Mononuclear cell (primary cell): Measurements from ENCODE around the gene ZC3H7A. TPM values are rescaled to one million over a fixed set of nuclear protein-coding genes. Genes with fewer than 3 reads are reported as not detected.
"Not testable (repeated sequence)": the region's sequence is repeated elsewhere in the genome, so short reads cannot be mapped to it uniquely, and the experiment has no call there.

ENCODE experiments used
- H3K27me3 ChIP-seq: 2 replicates; pipeline ENCODE4 v1.6.0; 2011; ENCODE audit warnings: low read length, control low read depth; ENCODE audit not compliant: insufficient read depth
- H3K4me1 ChIP-seq: 2 replicates; pipeline ENCODE4 v1.5.1; 2011; ENCODE audit warnings: mild to moderate bottlenecking, low read length, control low read depth; ENCODE audit not compliant: insufficient read depth
- H3K4me3 ChIP-seq: 2 replicates; pipeline ENCODE4 v1.5.1; 2011; ENCODE audit warnings: mild to moderate bottlenecking, low read length, moderate library complexity
- H3K9me3 ChIP-seq: 2 replicates; pipeline ENCODE4 v1.5.1; 2011; ENCODE audit warnings: low read depth, mild to moderate bottlenecking, control low read depth, low read length
- total RNA-seq: library from RNA; depleted of rRNA; stranded (reverse); fragments of >200 nt; gene quantifications from one replicate; pipeline ENCODE4 v1.2.3, GENCODE V29; 2012

The ZC3H7A gene
- 107 TPM for total RNA-seq

- Histone ChIP-seq H3K9me3 (no peaks in the 10 kb centered on the region), H3K4me1 (peaks cover 80% of the 10 kb centered on the region), H3K27me3 (no peaks in the 10 kb centered on the region)
These were observed at the start of gene ZC3H7A for GRCh38 chr16:11797166-11797956. Gene ZC3H7A, minus strand, starts transcription at chr16:11797258. Its CDS starts 14,904 bp downstream, at chr16:11782354.

GRCh38 chr16:11844499-11844898, 47.4 kb upstream of the ZC3H7A start:
- Histone ChIP-seq H3K4me1 (peaks cover 12% of the 10 kb centered on the region), H3K9me3 (no peaks in the 10 kb centered on the region), H3K4me3 (no peak overlapping the region), H3K27me3 (no peaks in the 10 kb centered on the region)

More at GRCh38 chr16:11797166-11797956, at the start of gene ZC3H7A:
- peak within 1 kb of the TSS; percentile 93 for H3K4me3 ChIP-seq

GRCh38 chr16:11843861-11844260, 46.8 kb upstream of the ZC3H7A start:
- H3K9me3 ChIP-seq, result no peaks in the 10 kb centered on the region
- H3K4me3 ChIP-seq, result no peak overlapping the region
- H3K4me1 ChIP-seq, result peaks cover 5% of the 10 kb centered on the region
- no peaks in the 10 kb centered on the region for H3K27me3 ChIP-seq

GRCh38 chr16:11843206-11843605, 46.1 kb upstream of the ZC3H7A start:
- Histone ChIP-seq H3K4me3 (no peak overlapping the region), H3K27me3 (no peaks in the 10 kb centered on the region), H3K9me3 (no peaks in the 10 kb centered on the region), H3K4me1 (no peaks in the 10 kb centered on the region)

GRCh38 chr16:11841026-11841425, 44.0 kb upstream of the ZC3H7A start:
- Histone ChIP-seq H3K9me3 (no peaks in the 10 kb centered on the region), H3K4me3 (no peak overlapping the region), H3K27me3 (no peaks in the 10 kb centered on the region), H3K4me1 (no peaks in the 10 kb centered on the region)

- Histone ChIP-seq H3K9me3 (no peaks in the 10 kb centered on the region), H3K4me1 (peaks cover 9% of the 10 kb centered on the region), H3K27me3 (no peaks in the 10 kb centered on the region), H3K4me3 (no peak overlapping the region)
These were observed 39.7 kb upstream of the ZC3H7A start for GRCh38 chr16:11836650-11837244.

GRCh38 chr16:11835891-11836649, 39.0 kb upstream of the ZC3H7A start:
- Histone ChIP-seq H3K9me3 (no peaks in the 10 kb centered on the region), H3K4me1 (peaks cover 9% of the 10 kb centered on the region), H3K27me3 (no peaks in the 10 kb centered on the region)

GRCh38 chr16:11835309-11835708, 38.3 kb upstream of the ZC3H7A start:
- H3K9me3 ChIP-seq, result no peaks in the 10 kb centered on the region
- H3K4me1 ChIP-seq, result peaks cover 9% of the 10 kb centered on the region
- no peak overlapping the region for H3K4me3 ChIP-seq
- H3K27me3 ChIP-seq, result no peaks in the 10 kb centered on the region

More at GRCh38 chr16:11835891-11836649, 39.0 kb upstream of the ZC3H7A start:
- H3K4me3 ChIP-seq, result no peak overlapping the region

GRCh38 chr16:11833951-11834695, 37.1 kb upstream of the ZC3H7A start:
- H3K27me3 ChIP-seq, result no peaks in the 10 kb centered on the region
- H3K4me1 ChIP-seq, result peaks cover 9% of the 10 kb centered on the region
- no peak overlapping the region for H3K4me3 ChIP-seq
- H3K9me3 ChIP-seq, result no peaks in the 10 kb centered on the region

GRCh38 chr16:11828696-11829095, 31.6 kb upstream of the ZC3H7A start:
- no peaks in the 10 kb centered on the region for H3K27me3 ChIP-seq
- H3K4me1 ChIP-seq, result peaks cover 20% of the 10 kb centered on the region
- no peak overlapping the region for H3K4me3 ChIP-seq
- no peaks in the 10 kb centered on the region for H3K9me3 ChIP-seq

- not testable (repeated sequence) for H3K27me3 ChIP-seq, H3K4me3 ChIP-seq
- peaks cover 33% of the 10 kb centered on the region for H3K4me1 ChIP-seq
These were observed 28.6 kb upstream of the ZC3H7A start for GRCh38 chr16:11825520-11826165.

GRCh38 chr16:11824362-11824761, 27.3 kb upstream of the ZC3H7A start:
- Histone ChIP-seq H3K9me3 (no peaks in the 10 kb centered on the region), H3K4me3 (no peak overlapping the region), H3K27me3 (no peaks in the 10 kb centered on the region), H3K4me1 (peaks cover 43% of the 10 kb centered on the region)

More at GRCh38 chr16:11825520-11826165, 28.6 kb upstream of the ZC3H7A start:
- not testable (repeated sequence) for H3K9me3 ChIP-seq

GRCh38 chr16:11823645-11824044, 26.6 kb upstream of the ZC3H7A start:
- H3K4me1 ChIP-seq, result peaks cover 46% of the 10 kb centered on the region
- H3K4me3 ChIP-seq, H3K9me3 ChIP-seq, H3K27me3 ChIP-seq: not testable (repeated sequence)

GRCh38 chr16:11819798-11820197, 22.7 kb upstream of the ZC3H7A start:
- Histone ChIP-seq H3K27me3 (no peaks in the 10 kb centered on the region), H3K9me3 (no peaks in the 10 kb centered on the region), H3K4me1 (peaks cover 46% of the 10 kb centered on the region), H3K4me3 (no peak overlapping the region)
